HG03558 (cell line): ENCODE measurements around the gene TBC1D22B.

ENCODE experiments used
- ATAC-seq: cut with Tn5 transposase; IDR thresholded peaks from one replicate; pipeline ENCODE4 v1.9.1; 2021; ENCODE audit warnings: moderate number of reproducible peaks; ENCODE audit not compliant: unreplicated experiment; ENCODE audit errors: extremely low read depth

The TBC1D22B gene

DNA sequence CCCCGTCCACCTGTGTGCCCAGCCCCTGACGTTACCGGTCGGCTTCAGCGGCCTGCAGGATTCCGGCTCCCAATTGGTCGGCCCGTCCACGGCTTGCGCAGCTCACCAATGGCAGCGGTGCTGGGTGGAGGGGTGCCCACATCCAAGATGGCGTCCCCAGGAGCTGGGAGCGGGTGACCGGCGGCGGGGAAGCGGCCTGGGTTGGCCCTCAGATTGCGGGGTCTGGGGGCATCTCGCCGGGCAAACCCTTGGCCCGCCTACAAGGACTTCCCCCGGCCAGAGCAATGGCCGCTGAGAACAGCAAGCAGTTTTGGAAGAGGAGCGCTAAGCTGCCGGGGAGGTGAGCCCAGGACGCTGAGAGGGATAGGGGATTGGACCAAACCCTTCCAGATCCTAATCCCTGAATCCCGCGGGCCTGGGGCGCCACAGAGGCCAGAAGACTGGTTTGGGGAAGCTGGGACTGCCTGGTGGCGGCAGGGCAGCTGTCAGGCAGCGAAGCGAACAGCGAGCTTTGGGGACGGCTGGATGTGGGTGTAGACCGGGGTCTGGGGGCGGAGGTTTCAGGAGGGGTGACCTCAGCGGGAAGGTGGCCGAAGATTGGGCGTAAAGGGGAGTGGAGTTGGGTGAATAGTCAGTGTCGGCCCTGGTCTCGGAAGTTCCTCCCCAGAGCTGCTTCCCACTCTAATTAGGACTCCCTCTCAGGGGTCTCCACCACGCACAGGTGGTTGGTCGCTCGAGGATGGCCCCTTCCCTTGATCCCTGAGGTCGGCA lies at the start of gene TBC1D22B, which contains the start of gene TMEM217:
TSS of gene TBC1D22B (plus strand) at position 139 of the 771 bp plus-strand sequence. CDS start at position 285, 146 bp downstream.
TSS of gene TMEM217 (minus strand) at position 511 of the 771 bp plus-strand sequence. CDS start 39,114 bp downstream, outside the sequence.
- ATAC-seq = peak; percentile 69

- no peak for ATAC-seq
Measured at GRCh38 chr6:37207903-37208456, 49.6 kb upstream of the TBC1D22B start.

DNA sequence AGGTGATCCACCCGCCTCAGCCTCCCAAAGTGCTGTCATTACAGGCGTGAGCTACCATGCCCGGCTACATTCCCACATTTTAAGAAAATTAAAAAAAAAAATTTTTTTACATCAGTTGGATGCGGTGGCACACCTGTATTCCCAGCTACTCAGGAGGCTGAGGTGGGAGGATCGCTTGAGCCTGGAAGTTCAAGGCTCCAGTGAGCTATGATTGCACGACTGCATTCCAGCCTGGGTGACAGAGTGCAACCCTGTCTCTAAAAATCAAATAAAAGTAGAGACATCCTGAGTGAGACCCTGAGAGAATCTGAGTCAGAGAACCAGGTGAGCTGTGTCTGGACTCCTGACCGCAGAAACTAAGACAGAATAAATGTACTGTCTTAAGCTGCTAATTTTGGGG lies 48.8 kb upstream of the TBC1D22B start:
- ATAC-seq = no peak

DNA sequence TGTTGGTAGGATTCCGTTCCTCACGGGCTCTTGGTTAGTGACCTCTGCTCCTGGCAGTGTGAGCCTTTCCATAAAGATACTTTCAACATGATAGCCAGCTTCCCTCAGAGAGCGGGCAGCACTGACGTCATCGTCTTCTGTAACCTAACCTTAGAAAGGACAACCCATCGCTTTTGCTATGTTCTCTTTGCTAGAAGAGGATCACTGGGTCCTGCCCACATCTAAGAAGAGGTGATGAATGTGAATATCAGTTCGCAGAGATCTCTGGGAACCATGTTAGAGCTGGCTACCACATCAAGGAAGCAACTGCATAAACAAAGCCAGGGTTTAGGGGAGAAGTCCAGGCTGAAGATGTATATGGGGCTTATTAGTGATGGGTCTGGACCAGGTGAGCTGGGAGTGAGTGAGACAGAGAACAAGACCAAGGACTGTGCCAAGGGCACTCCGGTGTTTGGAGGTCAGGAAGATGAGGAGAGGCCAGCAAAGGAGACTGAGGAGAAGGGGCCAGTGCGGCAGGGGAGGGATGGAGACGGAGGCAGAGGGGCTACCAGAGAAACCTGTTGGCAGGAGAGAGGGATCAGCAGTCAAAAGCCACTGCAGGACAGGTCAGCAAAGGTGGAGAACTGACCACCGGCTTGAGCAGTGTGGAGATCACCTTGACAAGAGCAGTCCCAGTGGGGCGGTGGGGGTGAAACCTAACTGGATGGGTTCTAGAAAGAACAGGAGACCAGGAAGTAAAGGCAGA lies 47.9 kb upstream of the TBC1D22B start:
- no peak for ATAC-seq

DNA sequence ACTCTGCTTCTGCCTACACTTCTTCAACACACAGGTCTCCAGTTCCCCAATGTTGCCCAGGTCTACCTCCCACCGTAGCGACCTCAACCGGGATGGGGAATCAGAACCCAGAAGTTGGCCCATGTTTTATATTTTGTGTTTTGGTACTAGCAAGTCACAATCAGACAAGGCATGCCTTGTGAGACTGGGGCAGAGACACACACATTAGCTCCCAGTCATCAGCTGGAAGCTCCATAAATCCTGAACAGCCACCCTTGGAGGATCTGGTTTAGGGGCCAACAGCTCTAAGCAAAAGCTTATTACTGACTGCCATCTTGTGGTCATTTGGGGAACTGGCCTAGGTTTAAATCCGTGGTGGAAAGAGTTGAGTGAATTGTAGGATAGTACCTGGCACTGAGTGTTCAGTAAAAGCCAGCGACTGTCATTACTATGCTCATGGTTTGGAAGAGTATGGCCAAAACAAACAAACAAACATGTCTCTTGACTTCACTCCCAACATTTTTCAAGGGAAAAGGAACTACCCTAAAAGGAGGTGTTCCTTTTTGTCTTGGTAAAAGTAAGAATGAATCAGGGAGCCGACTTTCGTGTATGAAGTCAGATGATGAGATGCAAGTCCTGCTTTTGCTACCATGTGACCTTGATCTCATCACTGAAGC lies 47.1 kb upstream of the TBC1D22B start:
- ATAC-seq = no peak

- no peak for ATAC-seq
Measured at GRCh38 chr6:37212268-37212667, 45.3 kb upstream of the TBC1D22B start.

DNA sequence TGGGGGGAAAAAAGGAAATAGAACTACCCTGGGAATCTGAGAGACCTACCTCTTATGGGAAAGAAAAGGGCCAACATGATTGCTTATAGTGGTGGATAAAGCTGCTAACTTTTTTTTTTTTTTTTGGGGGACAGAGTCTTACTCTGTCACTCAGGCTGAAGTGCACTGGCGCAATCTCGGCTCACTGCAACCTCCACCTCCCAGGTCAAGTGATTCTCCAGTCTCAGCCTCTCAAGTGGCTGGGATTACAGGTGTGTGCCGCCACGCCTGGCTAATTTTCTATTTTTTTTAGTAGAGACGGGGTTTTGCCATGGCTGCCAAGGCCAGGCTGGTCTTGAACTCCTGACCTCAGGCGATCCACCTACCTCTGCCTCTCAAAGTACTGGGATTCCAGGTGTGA lies 39.5 kb upstream of the TBC1D22B start:
- no peak for ATAC-seq

- no peak for ATAC-seq
Measured at GRCh38 chr6:37218511-37218910, 39.1 kb upstream of the TBC1D22B start.

GRCh38 chr6:37221585-37222124 lies 35.9 kb upstream of the TBC1D22B start:
- ATAC-seq = no peak

DNA sequence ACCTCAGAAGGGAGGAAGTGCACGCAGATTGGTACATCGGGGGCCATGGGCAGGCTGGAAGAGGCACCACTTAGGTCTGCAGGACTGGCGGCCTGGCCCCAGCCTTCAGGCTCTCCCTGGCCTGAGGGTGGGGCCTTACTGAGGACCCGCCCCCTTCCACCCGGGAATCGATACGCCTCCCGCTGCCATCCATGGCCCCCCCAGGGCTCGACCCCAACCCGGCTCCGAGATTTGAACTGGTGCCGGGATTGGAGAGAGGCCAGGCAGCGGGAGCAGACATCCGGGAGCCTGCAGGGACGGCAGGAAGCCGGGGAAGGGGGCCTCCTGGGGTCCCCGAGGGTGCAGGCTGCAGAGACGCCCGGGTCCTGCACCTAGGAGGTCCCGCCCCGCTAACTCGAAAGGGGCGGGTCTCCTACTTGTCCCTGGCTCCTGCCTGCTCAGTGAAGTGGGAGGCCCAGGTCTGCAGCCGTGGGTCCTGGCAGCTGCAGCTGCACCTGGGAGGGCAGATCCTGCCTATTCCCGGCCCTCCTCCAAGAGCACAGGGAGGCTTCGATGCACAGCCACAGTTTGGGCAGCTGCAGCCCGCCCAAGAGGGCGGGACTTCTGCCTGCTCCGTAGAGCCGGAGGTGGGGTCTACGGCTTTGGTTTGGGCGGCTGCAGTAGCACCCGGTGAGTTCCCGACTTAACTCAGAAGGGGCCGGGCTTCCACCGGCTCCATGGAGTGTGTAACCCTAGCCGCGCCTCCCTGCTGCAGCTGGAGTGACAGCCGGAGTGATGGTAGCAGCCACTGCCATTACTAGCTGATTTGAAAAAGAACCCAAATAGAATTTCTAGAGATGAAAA lies 35.2 kb upstream of the TBC1D22B start:
- peak; percentile 68 for ATAC-seq

DNA sequence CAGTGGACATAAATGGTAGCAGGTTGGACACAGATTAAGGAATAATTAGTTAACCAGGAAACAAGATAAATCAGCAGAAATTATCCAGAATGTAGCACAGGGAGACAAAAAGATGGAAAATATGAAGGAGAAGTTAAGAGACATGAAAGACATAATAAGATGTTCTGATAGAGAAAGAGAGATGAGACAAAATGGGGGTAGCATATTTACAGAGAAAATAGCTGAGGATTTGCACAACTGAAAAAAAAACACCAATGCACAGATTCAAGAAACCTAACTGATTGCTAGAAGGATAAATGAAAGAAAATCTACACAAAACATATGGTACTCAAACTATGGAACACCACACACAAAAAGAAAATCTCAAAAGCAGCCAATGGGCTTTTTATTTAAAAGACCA lies 34.6 kb upstream of the TBC1D22B start:
- ATAC-seq = no peak

GRCh38 chr6:37225350-37226169 lies 32.0 kb upstream of the TBC1D22B start:
- ATAC-seq = no peak

- ATAC-seq = no peak
Measured at GRCh38 chr6:37230104-37230503, 27.5 kb upstream of the TBC1D22B start.

GRCh38 chr6:37232430-37233017 lies 25.0 kb upstream of the TBC1D22B start:
- no peak for ATAC-seq

GRCh38 chr6:37233541-37233940 lies 24.0 kb upstream of the TBC1D22B start:
- no peak for ATAC-seq

DNA sequence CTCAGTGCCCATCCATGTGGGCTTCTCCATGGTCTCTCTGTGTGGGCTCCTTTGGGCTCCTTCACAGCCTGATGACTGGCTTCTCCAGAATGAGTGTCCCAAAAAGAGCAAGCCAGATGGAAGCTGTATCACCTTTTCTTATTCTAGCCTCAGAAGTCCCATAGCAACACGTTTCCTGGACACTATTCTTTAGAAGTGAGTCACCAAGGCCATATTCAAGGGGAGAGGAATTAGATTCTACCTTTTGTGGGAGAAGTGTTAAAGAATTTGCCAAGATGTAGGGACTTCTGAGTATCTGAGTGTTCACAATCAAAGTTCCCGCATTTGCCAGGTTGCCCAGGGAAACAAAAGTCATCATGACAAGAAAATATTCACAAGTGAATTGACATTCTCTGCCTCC lies 20.7 kb upstream of the TBC1D22B start:
- no peak for ATAC-seq

GRCh38 chr6:37237789-37238188 lies 19.8 kb upstream of the TBC1D22B start:
- ATAC-seq = no peak

GRCh38 chr6:37238381-37238780 lies 19.2 kb upstream of the TBC1D22B start:
- no peak for ATAC-seq
